HT1080 (cell line): ENCODE measurements around the gene EFR3B. TPM values are rescaled to one million over a fixed set of nuclear protein-coding genes. Genes with fewer than 3 reads are reported as not detected.

Source experiments
- DNase-seq: peaks from one replicate; pipeline ENCODE4 v3.0.0-alpha.2; 2015; ENCODE audit warnings: low read depth
- total RNA-seq: library from RNA; depleted of rRNA; stranded (reverse); fragments of >200 nt; shearing (Covaris generic); gene quantifications from 2 replicates; pipeline ENCODE4 v1.2.3, GENCODE V29; 2014

Gene EFR3B
- total RNA-seq, 1 experiment from 2014 or later, result 5.6 TPM

DNA sequence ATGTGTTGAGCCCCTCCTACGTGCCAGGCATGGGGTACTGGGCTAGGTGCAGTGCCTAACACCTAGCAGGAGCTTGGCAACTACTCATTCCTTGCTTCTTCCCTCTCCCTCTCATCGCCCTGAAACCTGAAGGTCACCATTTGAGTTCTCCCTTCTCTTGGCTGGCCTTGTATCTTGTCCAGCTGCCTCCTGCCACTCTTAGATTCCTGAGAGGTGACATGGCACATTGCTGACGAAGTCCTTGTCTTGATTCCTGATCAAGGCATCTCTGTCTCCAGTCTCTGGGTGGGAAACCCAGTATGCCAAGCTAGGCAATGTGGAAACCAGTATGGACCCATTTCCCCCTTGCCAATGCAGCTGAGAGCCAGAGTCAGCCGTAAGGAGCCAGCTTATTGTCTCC, 9.0 kb upstream of the EFR3B start:
- no peak for DNase-seq

GRCh38 chr2:25034081-25034480, 7.8 kb upstream of the EFR3B start:
- no peak for DNase-seq

DNA sequence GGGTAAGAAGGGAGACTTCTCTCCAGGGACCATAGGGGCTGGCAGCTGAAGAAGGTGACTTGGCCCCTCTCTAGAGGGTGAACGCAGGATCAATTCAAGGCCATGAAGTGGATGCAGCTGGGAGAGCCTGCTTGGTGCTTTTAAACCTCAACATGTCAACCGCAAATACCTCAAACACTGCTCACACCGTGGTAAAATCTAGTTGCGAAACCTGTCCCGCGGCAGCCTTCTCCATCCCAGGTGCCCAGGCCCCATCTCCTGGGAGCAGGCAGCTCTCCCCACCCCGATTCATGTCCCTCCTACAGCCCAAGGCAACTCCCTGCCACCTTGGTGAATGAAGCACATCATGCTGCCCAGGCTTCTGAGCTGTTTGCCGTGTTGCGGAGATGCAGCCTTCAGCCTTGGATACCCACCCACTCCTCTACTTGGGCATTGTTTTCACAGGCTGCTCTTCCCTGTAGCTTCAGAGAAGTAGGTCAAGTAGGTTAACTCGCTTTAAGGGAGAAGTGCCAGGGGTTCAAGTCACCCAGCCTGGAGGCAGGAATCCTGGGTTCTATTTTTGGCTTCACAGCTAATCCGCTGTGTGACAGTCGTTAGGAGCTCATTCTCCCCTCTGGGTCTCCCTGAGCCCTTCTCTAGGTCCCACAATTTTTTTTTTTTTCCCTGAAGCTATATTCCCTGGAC, 6.2 kb upstream of the EFR3B start:
- peak; percentile 15 for DNase-seq

GRCh38 chr2:25036221-25036559, 5.7 kb upstream of the EFR3B start:
- DNase-seq, result no peak

- no peak for DNase-seq
Measured at GRCh38 chr2:25039126-25039525, 2.8 kb upstream of the EFR3B start.

GRCh38 chr2:25041307-25041927, 459 bp upstream of the EFR3B start:
- DNase-seq, result peak; percentile 23

- DNase-seq, result peak; percentile 6
Measured at GRCh38 chr2:25042321-25043240, 705 bp downstream of the EFR3B start.

- DNase-seq, result peak; percentile 92
Measured at GRCh38 chr2:25043241-25043867, 1.5 kb downstream of the EFR3B start.

DNA sequence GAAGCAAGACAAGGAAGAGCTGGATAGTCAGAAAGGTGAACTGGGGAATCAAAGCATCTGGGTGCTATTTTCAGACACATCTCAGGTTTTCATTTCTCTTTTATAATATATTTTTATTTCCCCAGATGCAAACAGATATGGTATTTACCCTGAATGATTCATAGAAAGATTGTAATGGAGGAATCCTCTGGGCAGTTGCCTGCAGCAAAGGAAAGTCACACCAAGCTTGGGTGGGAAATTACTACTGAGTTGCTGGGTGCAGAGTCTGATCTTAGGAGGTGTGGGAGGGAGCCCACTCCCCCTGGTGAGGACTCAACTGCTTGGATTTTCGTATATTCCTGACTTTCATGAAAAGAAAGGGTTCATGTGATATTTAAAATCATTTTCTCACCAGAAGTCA, 2.1 kb downstream of the EFR3B start:
- DNase-seq, result no peak

DNA sequence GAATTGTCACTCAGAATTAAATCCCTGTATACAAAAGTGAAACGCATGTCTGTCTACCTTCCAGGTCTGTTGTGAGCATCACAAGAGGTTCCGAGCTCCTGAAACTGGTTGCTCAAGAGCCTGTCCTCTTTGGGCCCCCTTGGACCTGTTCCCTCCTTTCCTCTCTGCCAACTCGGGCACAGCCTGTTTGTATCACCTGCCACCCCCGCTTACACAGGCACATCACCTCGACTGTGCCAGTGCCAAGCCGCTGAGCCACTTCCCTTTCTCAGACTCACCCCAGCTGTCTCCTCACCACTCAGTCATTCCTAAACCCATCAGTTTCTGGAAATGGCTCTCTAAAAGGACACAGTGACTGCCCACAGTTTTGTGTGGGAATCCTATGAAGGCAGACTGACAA, 3.1 kb downstream of the EFR3B start:
- no peak for DNase-seq

- DNase-seq, result no peak
Measured at GRCh38 chr2:25049422-25049821, 7.5 kb downstream of the EFR3B start.

GRCh38 chr2:25050128-25050527, 8.3 kb downstream of the EFR3B start:
- no peak for DNase-seq

DNA sequence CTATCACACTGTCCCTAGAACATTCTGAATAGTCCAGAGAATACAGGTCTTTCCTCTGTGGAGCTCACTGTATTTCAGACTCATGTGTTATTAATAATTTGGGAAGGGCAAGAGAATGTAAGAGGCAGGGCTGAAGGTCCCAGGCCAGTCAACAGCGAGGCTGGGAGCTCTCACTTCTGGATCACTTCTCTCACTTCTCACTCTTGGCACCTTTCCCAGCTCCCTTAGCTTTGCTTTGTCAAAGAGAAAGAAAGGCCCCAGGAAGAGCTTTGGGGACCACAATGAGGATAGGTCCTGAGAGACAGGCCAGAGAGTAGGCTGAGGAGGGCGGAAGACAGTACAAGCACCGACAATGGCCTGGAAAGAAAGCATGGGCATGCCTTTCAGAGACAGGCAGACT, 11.2 kb downstream of the EFR3B start:
- no peak for DNase-seq

GRCh38 chr2:25054720-25055119, 12.8 kb downstream of the EFR3B start:
- no peak for DNase-seq

DNA sequence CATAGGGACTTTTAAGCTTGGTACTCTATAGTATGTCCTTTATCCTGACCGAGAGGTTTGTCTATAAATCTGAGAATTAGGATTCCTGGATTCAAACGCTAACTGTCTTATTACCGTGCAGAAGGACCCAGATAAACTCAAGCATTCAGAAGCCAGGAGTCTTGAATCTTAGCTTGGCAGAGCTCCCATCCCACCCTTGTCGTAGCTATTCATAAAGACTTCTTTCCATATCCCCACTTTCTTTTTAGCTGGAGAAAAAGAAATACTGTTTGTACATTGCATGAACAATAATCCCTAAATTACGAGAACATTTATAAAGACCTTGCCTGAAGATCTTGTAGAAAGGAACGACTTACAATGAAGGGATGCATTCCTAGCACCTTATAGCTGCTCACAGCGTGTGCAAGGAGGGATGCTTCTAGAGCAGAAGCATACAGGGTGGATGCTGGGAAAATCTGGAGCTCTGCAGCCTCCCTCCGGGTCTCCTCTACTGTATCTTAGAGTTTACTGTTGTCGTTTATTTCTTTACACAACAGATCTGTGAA, 13.6 kb downstream of the EFR3B start:
- no peak for DNase-seq

- DNase-seq, result no peak
Measured at GRCh38 chr2:25056098-25056821, 14.4 kb downstream of the EFR3B start.

DNA sequence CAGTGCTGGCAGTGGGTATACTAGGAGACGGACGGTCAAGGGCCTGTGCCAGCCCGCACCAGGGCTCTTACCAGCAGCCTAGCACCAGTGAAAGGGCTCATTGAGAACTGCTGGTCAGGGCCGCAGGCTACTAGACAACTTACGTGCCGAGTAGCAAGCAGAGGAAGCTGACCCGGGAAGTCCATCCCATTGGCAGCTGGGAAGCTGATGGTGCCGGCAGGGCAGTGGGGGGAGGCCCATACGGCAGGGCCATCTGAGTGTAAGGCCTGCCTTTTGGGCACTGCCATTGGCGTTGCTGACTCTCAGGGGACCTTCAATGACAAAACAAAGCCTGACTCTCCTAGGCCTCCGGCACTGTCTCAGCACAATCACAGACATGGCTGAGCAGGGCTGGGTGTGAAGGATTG, 20.6 kb downstream of the EFR3B start:
- no peak for DNase-seq

DNA sequence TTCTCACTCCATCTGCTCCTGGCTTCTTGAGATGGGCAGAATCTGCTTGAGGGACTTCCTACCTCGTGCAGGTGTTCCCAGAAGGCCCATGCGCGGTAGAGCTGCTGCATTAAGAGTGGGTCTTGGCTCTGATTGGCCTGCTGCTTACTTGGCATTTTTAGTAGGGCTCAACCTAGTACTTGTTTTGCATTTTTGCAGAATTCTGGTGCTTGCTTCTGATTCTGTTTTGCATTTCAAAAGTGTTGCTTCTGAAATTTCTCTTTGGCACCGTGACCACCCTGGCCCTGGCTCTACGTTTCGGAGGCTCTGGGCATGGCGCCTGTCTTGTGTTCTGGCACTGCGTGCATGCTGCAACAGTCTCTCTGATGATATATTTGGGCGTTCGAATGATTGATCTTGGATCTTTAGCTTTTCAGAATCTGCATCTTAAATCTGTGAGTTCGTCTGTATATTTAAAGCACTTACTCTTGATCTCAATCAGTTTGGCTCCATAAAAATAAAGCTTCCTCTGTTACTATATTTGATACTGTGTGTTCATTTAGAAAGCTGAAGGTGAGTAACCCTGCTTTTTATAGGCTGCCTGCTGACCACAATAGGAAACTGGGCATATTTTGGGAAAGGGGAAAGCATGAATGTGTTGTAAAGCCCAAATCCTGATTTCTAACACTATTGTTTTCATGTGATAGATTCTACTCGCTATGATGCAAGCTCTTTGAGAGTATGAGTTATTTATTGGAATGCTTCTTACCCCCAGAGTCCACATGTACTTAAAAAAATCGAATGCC, 22.2 kb downstream of the EFR3B start:
- no peak for DNase-seq

- DNase-seq, result no peak
Measured at GRCh38 chr2:25065768-25066167, 23.9 kb downstream of the EFR3B start.

DNA sequence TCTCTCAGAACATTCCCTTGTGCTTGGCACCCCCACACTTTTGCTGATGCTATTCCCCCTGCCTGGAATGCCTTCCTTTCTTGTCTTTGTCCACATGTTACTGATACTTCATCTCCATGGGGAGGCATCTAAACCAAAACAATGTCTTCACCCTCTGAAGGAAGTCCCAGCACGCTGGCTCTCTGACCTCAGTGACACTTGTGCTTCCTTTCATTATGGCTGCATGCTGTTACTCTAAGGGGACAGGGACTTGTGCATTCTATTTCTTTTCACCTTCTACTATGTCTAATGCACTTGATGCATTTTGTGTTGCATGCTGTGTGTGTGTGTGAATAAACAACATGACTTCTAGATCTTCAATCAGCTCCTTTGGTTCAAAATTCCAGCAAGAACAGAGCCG, 24.6 kb downstream of the EFR3B start:
- no peak for DNase-seq
